Measurements from ENCODE around the gene F11R. TPM values are rescaled to one million over a fixed set of nuclear protein-coding genes. Genes with fewer than 3 reads are reported as not detected.

Gene F11R
- total RNA-seq, 2 experiments from 2014 or later, result 13.5 to 25.0 TPM

DNA sequence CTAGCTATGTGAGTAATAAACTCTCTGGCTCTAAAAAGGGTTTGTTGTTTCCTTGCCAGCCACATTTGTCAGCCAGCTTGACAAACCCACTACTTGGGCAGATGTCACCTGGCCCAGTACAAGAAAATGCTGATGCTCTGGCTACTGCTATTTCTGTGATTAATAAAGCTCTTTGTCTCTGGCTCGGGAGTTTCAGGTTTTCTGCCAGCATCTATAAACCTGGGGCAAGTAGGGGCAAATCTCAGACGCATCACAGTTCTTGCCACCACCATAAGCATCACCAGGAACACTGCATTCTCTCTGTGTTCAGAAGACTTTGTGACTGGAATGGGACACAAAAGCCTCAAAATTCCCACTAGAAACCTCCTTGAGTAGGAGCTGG is 68.8 kb downstream of the F11R start:
- Histone ChIP-seq H2AFZ (ENCODE audit: low read length) (no peak overlapping the region), H3K9me2 (ENCODE audit: insufficient read depth, low read length) (no peaks in the 10 kb centered on the region), H3K4me3 (ENCODE audit: low read depth, low read length, poor library complexity, severe bottlenecking) (no peak overlapping the region), H3K79me2 (ENCODE audit: insufficient read depth, low read depth, low read length) (no peaks in the 10 kb centered on the region), H4K20me1 (ENCODE audit: insufficient read depth, low read length) (no peaks in the 10 kb centered on the region), H3K4me1 (ENCODE audit: insufficient read depth, low read length, poor library complexity, severe bottlenecking) (no peaks in the 10 kb centered on the region), H3K27ac (ENCODE audit: low read depth, low read length, poor library complexity, severe bottlenecking) (no peak overlapping the region), H3K9me3 (ENCODE audit: low read length) (no peaks in the 10 kb centered on the region), H3K4me2 (ENCODE audit: low read length) (no peak overlapping the region), H3K36me3 (ENCODE audit: insufficient read depth, low read length) (no peaks in the 10 kb centered on the region)
- POLR2A ChIA-PET, result interaction anchor here (0.5 to 1.6 kb wide), 6 partner anchors 8 to 135 kb away, joined by 3 to 8 read pairs (median 3); no protein-coding TSS in a partner anchor
- DNase-seq (ENCODE audit: low spot score), result no peak
- no TSS peak for BruUV-seq (replicated peaks)
- CTCF ChIA-PET (ENCODE audit: unreplicated experiment), result interaction anchor here (0.6 to 5.1 kb wide), 8 partner anchors 17 to 277 kb away, joined by 3 to 52 read pairs (median 3); partner anchors contain the start of gene ITLN1
- TF ChIP-seq, protein P1, sequence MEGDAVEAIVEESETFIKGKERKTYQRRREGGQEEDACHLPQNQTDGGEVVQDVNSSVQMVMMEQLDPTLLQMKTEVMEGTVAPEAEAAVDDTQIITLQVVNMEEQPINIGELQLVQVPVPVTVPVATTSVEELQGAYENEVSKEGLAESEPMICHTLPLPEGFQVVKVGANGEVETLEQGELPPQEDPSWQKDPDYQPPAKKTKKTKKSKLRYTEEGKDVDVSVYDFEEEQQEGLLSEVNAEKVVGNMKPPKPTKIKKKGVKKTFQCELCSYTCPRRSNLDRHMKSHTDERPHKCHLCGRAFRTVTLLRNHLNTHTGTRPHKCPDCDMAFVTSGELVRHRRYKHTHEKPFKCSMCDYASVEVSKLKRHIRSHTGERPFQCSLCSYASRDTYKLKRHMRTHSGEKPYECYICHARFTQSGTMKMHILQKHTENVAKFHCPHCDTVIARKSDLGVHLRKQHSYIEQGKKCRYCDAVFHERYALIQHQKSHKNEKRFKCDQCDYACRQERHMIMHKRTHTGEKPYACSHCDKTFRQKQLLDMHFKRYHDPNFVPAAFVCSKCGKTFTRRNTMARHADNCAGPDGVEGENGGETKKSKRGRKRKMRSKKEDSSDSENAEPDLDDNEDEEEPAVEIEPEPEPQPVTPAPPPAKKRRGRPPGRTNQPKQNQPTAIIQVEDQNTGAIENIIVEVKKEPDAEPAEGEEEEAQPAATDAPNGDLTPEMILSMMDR (conservative IDR thresholded peaks at IDR 0.05; ENCODE audit: low read length), result no peak
- TF ChIP-seq EZH2phosphoT487 (IDR thresholded peaks at IDR 0.05; ENCODE audit: borderline replicate concordance, low read depth, low read length), result no peak
- intact Hi-C loops (cut with micrococcal nuclease; ENCODE audit: unreplicated experiment), result loop anchor here (10.0 kb wide), 1 partner anchor 337 kb away; no protein-coding TSS in a partner anchor

DNA sequence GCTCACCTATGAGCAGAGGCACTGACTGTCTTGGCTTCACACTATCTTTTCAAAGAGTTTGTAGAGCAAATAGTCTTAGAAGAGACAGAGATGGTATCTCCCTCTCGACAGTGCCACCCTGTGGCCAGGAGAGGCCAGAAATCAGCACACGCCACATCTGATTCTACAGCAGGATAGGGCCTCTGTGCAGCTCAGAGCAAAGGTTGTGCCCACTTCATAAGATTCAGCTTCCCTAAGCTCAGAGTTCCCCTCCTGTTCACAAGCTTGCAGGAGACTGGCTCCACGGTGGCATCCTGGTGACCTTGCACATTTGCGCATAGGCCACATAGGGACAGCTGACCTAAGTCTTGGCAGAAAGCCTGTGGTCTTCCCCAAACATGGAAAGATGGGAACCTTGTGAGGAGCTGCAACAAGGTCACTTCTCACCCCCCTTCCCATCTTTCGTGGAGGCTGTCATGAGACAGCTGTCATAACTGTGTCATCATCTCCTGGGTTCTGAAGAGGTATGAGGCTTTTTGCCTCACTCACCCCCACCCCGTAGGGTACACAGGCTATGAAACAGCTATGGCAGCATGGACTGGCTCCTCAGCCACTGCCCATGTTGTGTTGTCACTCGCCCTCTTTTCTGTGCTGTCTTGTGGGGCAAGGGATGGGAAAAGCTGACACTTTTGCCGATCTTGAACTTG is 69.4 kb downstream of the F11R start:
- no peak overlapping the region for H3K4me2 ChIP-seq (ENCODE audit: low read length)
- intact Hi-C loops (cut with micrococcal nuclease; ENCODE audit: unreplicated experiment), result loop anchor here (1.0 to 10.0 kb wide), 5 partner anchors 116 to 337 kb away; no protein-coding TSS in a partner anchor
- no peaks in the 10 kb centered on the region for H3K9me3 ChIP-seq (ENCODE audit: low read length)
- no TSS peak for BruUV-seq (replicated peaks)
- ChIA-PET POLR2A (interaction anchor here (0.6 to 1.6 kb wide), 4 partner anchors 115 to 120 kb away, joined by 3 to 8 read pairs (median 5); no protein-coding TSS in a partner anchor), CTCF (ENCODE audit: unreplicated experiment) (interaction anchor here (0.6 to 5.1 kb wide), 8 partner anchors 16 to 276 kb away, joined by 3 to 52 read pairs (median 3); partner anchors contain the start of gene ITLN1)
- no peaks in the 10 kb centered on the region for H3K36me3 ChIP-seq (ENCODE audit: insufficient read depth, low read length)
- no peak overlapping the region for H3K27ac ChIP-seq (ENCODE audit: low read depth, low read length, poor library complexity, severe bottlenecking)
- DNase-seq (ENCODE audit: low spot score), result peak; percentile 80
- no peak overlapping the region for H3K4me3 ChIP-seq (ENCODE audit: low read depth, low read length, poor library complexity, severe bottlenecking)
- H3K9me2 ChIP-seq (ENCODE audit: insufficient read depth, low read length), result no peaks in the 10 kb centered on the region
- H4K20me1 ChIP-seq (ENCODE audit: insufficient read depth, low read length), result no peaks in the 10 kb centered on the region
- H3K79me2 ChIP-seq (ENCODE audit: insufficient read depth, low read depth, low read length), result no peaks in the 10 kb centered on the region
- TF ChIP-seq, protein P1 (conservative IDR thresholded peaks at IDR 0.05; ENCODE audit: low read length), result peak; percentile 93
- TF ChIP-seq EZH2phosphoT487 (IDR thresholded peaks at IDR 0.05; ENCODE audit: borderline replicate concordance, low read depth, low read length), result no peak
- no peaks in the 10 kb centered on the region for H3K4me1 ChIP-seq (ENCODE audit: insufficient read depth, low read length, poor library complexity, severe bottlenecking)
- H2AFZ ChIP-seq (ENCODE audit: low read length), result no peak overlapping the region

DNA sequence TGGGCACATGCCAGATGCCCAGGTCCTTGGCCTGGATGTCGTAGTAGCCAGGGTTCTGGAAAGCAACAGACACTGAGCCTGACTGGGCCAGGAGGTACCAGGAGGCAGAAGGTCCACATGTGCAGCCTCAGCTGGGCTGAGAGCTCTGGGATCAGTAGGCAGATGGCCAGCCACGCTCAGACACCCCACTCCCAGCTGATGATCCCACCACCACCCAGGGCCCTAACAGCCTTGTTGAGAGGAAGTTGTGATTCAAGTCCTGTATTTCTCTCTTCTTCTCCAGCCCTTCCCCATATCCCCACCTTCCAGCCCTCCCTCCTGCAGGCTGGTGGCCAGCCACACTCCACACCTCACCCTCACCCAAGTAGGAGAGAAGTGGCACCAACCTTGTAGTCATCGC is 70.3 kb downstream of the F11R start:
- H3K79me2 ChIP-seq (ENCODE audit: insufficient read depth, low read depth, low read length), result no peaks in the 10 kb centered on the region
- intact Hi-C loops (cut with micrococcal nuclease; ENCODE audit: unreplicated experiment), result loop anchor here (1.0 to 10.0 kb wide), 5 partner anchors 115 to 336 kb away; no protein-coding TSS in a partner anchor
- H2AFZ ChIP-seq (ENCODE audit: low read length), result no peak overlapping the region
- H3K4me3 ChIP-seq (ENCODE audit: low read depth, low read length, poor library complexity, severe bottlenecking), result no peak overlapping the region
- no TSS peak for BruUV-seq (replicated peaks)
- TF ChIP-seq, protein P1 (conservative IDR thresholded peaks at IDR 0.05; ENCODE audit: low read length), result no peak
- no peak for TF ChIP-seq EZH2phosphoT487 (IDR thresholded peaks at IDR 0.05; ENCODE audit: borderline replicate concordance, low read depth, low read length)
- no peak overlapping the region for H3K27ac ChIP-seq (ENCODE audit: low read depth, low read length, poor library complexity, severe bottlenecking)
- H3K4me2 ChIP-seq (ENCODE audit: low read length), result no peak overlapping the region
- no peaks in the 10 kb centered on the region for H3K9me2 ChIP-seq (ENCODE audit: insufficient read depth, low read length)
- CTCF ChIA-PET (ENCODE audit: unreplicated experiment), result interaction anchor here (5.1 kb wide), 1 partner anchor 115 kb away, joined by 52 read pairs; no protein-coding TSS in a partner anchor
- no peak for DNase-seq (ENCODE audit: low spot score)
- H3K4me1 ChIP-seq (ENCODE audit: insufficient read depth, low read length, poor library complexity, severe bottlenecking), result no peaks in the 10 kb centered on the region
- no peaks in the 10 kb centered on the region for H3K36me3 ChIP-seq (ENCODE audit: insufficient read depth, low read length)
- no peaks in the 10 kb centered on the region for H3K9me3 ChIP-seq (ENCODE audit: low read length)
- POLR2A ChIA-PET, result no interaction called here
- H4K20me1 ChIP-seq (ENCODE audit: insufficient read depth, low read length), result no peaks in the 10 kb centered on the region

Measured in OCI-LY7 (cell line).